ENCODE data around the gene TMPRSS6. TPM values are rescaled to one million over a fixed set of nuclear protein-coding genes. Genes with fewer than 3 reads are reported as not detected.

TMPRSS6 gene
- total and polyA plus RNA-seq, 2 donors from 2014 or later, result 1.4 TPM; not detected in 1

DNA sequence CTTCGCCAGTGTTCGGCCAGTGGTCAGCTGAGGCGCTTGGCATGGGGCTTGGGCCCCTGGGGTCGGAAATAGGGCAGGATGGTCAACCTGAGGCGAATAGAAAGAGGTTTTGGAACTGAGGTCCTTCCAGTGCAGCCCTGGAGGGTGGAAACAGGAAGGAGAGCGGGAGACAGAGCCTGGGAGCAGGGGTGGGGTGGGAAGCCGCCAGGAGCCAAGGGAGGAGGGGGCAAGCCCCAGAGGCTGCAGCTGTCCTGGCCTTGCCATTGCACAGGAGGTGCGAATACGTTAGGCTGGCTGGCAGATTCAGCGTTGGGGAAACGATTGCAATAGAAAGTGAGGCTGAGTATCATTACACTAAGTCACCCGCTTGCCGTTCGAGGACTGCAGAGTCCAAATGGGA is 71.8 kb downstream of the TMPRSS6 start:
- Histone ChIP-seq H3K36me3 (ENCODE audit: control insufficient read depth in 2 of 3, insufficient read depth in 3 of 3, low read length in 3 of 3) (no peaks in the 10 kb centered on the region), H3K9me3 (ENCODE audit: control insufficient read depth in 2 of 3, insufficient read depth in 1 of 3, low read length in 3 of 3) (no peaks in the 10 kb centered on the region), H3K27ac (ENCODE audit: low read depth in 2 of 2, low read length in 2 of 2) (no peak overlapping the region), H3K27me3 (ENCODE audit: control insufficient read depth, insufficient read depth, low read length) (no peaks in the 10 kb centered on the region), H3K4me1 (ENCODE audit: control insufficient read depth in 2 of 3, insufficient read depth in 2 of 3, low read depth in 1 of 3, low read length in 3 of 3) (peaks cover 0 to 14% (median 9%) of the 10 kb centered on the region in 3 donors), H3K4me3 (ENCODE audit: low read length in 3 of 3) (no peak overlapping the region), H3K9ac (ENCODE audit: low read length in 3 of 3) (no peak overlapping the region)
- intact Hi-C loops (cut with DNase I), result no loop called here
- TF ChIP-seq CTCF (IDR thresholded peaks at IDR 0.05; ENCODE audit: borderline replicate concordance, extremely low read depth, insufficient read depth), result no peak
- DNase-seq (no peak), FAIRE-seq (no peak)

- FAIRE-seq (no peak), DNase-seq (no peak)
- TF ChIP-seq CTCF (IDR thresholded peaks at IDR 0.05; ENCODE audit: borderline replicate concordance, extremely low read depth, insufficient read depth), result no peak
- Histone ChIP-seq H3K36me3 (ENCODE audit: control insufficient read depth in 2 of 3, insufficient read depth in 3 of 3, low read length in 3 of 3) (no peaks in the 10 kb centered on the region), H3K4me3 (ENCODE audit: low read length in 3 of 3) (no peak overlapping the region), H3K9ac (ENCODE audit: low read length in 3 of 3) (no peak overlapping the region), H3K9me3 (ENCODE audit: control insufficient read depth in 2 of 3, insufficient read depth in 1 of 3, low read length in 3 of 3) (no peaks in the 10 kb centered on the region), H3K27ac (ENCODE audit: low read depth in 2 of 2, low read length in 2 of 2) (no peak overlapping the region), H3K27me3 (ENCODE audit: control insufficient read depth, insufficient read depth, low read length) (no peaks in the 10 kb centered on the region), H3K4me1 (ENCODE audit: control insufficient read depth in 2 of 3, insufficient read depth in 2 of 3, low read depth in 1 of 3, low read length in 3 of 3) (peaks cover 0 to 18% (median 16%) of the 10 kb centered on the region in 3 donors)
- intact Hi-C loops (cut with DNase I), result no loop called here
Observed at GRCh38 chr22:37036655-37037377, 72.7 kb downstream of the TMPRSS6 start.

- Histone ChIP-seq H3K36me3 (ENCODE audit: control insufficient read depth in 2 of 3, insufficient read depth in 3 of 3, low read length in 3 of 3) (peaks cover 0 to 3% (median 0%) of the 10 kb centered on the region in 3 donors), H3K27ac (ENCODE audit: low read depth in 2 of 2, low read length in 2 of 2) (peak overlapping the region in 1 of 2 donors; percentile 70), H3K4me3 (ENCODE audit: low read length in 3 of 3) (peak overlapping the region in 1 of 3 donors; percentile 38), H3K9ac (ENCODE audit: low read length in 3 of 3) (peak overlapping the region in 1 of 3 donors; percentile 24), H3K9me3 (ENCODE audit: control insufficient read depth in 2 of 3, insufficient read depth in 1 of 3, low read length in 3 of 3) (no peaks in the 10 kb centered on the region), H3K4me1 (ENCODE audit: control insufficient read depth in 2 of 3, insufficient read depth in 2 of 3, low read depth in 1 of 3, low read length in 3 of 3) (peaks cover 0 to 22% (median 19%) of the 10 kb centered on the region in 3 donors), H3K27me3 (ENCODE audit: control insufficient read depth, insufficient read depth, low read length) (no peaks in the 10 kb centered on the region)
- DNase-seq (peak in 1 of 5 donors; percentile 52), FAIRE-seq (no peak)
- TF ChIP-seq CTCF (IDR thresholded peaks at IDR 0.05; ENCODE audit: borderline replicate concordance, extremely low read depth, insufficient read depth), result no peak
- intact Hi-C loops (cut with DNase I), result no loop called here
Observed at GRCh38 chr22:37033605-37034430, 75.7 kb downstream of the TMPRSS6 start.

Data from kidney (tissue), 14 donors.